H9 (cell line): ENCODE measurements around the gene ALG14. TPM values are rescaled to one million over a fixed set of nuclear protein-coding genes. Genes with fewer than 3 reads are reported as not detected.

Experiments used
- DNase-seq: peaks from one replicate; pipeline ENCODE4 v3.0.0-alpha.2; 2017
- H2AFZ ChIP-seq: one replicate; pipeline ENCODE4 v1.6.1; 2013; ENCODE audit warnings: mild to moderate bottlenecking, low read length, control low read depth, moderate library complexity
- H2AK5ac ChIP-seq: 2 replicates; pipeline ENCODE4 v1.6.1; 2013; ENCODE audit warnings: low read length, control low read depth, mixed read lengths; ENCODE audit not compliant: insufficient read length
- H2BK120ac ChIP-seq: one replicate; pipeline ENCODE4 v1.6.1; 2013; ENCODE audit warnings: low read depth, mild to moderate bottlenecking, low read length, control low read depth, inconsistent platforms; ENCODE audit not compliant: poor library complexity, severe bottlenecking
- H2BK12ac ChIP-seq: 2 replicates; pipeline ENCODE4 v1.6.1; 2013; ENCODE audit warnings: low read length, control low read depth, mixed read lengths, low read depth; ENCODE audit not compliant: insufficient read length
- H2BK15ac ChIP-seq: 2 replicates; pipeline ENCODE4 v1.6.1; 2013; ENCODE audit warnings: low read depth, low read length, control low read depth
- H2BK20ac ChIP-seq: one replicate; pipeline ENCODE4 v1.6.1; 2013; ENCODE audit warnings: low read depth, mild to moderate bottlenecking, low read length, control low read depth, inconsistent platforms; ENCODE audit not compliant: poor library complexity, severe bottlenecking
- H2BK5ac ChIP-seq: 2 replicates; pipeline ENCODE4 v1.6.1; 2013; ENCODE audit warnings: low read length, control low read depth, mixed read lengths; ENCODE audit not compliant: insufficient read length
- H3K14ac ChIP-seq: 2 replicates; pipeline ENCODE4 v1.6.1; 2013; ENCODE audit warnings: low read length, control low read depth; ENCODE audit not compliant: insufficient read depth
- H3K18ac ChIP-seq: 2 replicates; pipeline ENCODE4 v1.6.1; 2013; ENCODE audit warnings: low read depth, mild to moderate bottlenecking, mixed read lengths, low read length, control low read depth; ENCODE audit not compliant: insufficient read length
- H3K23ac ChIP-seq: 2 replicates; pipeline ENCODE4 v1.6.1; 2013; ENCODE audit warnings: low read length, control low read depth, mixed read lengths, low read depth; ENCODE audit not compliant: insufficient read length
- H3K23me2 ChIP-seq: 2 replicates; pipeline ENCODE4 v1.6.1; 2013; ENCODE audit warnings: low read depth, mild to moderate bottlenecking, mixed read lengths, low read length, control low read depth; ENCODE audit not compliant: insufficient read length, poor library complexity, severe bottlenecking
- H3K27ac ChIP-seq: 2 replicates; pipeline ENCODE4 v1.5.1; 2013; ENCODE audit warnings: low read length, control low read depth, mixed read lengths, low read depth; ENCODE audit not compliant: insufficient read length
- H3K27me3 ChIP-seq: 2 replicates; pipeline ENCODE4 v1.6.1; 2013; ENCODE audit warnings: low read length, control low read depth, inconsistent platforms; ENCODE audit not compliant: insufficient read depth
- H3K4ac ChIP-seq: 2 replicates; pipeline ENCODE4 v1.6.1; 2013; ENCODE audit warnings: low read depth, mild to moderate bottlenecking, control low read depth, inconsistent platforms, low read length, moderate library complexity
- H3K4me1 ChIP-seq: 2 replicates; pipeline ENCODE4 v1.6.1; 2013; ENCODE audit warnings: low read length, control low read depth, inconsistent platforms; ENCODE audit not compliant: insufficient read depth
- H3K4me2 ChIP-seq: 2 replicates; pipeline ENCODE4 v1.6.1; 2013; ENCODE audit warnings: low read length, control low read depth, mixed read lengths; ENCODE audit not compliant: insufficient read length, insufficient read depth
- H3K56ac ChIP-seq: 2 replicates; pipeline ENCODE4 v1.6.1; 2013; ENCODE audit warnings: low read depth, mild to moderate bottlenecking, mixed read lengths, low read length, control low read depth; ENCODE audit not compliant: insufficient read length
- H3K79me1 ChIP-seq: 2 replicates; pipeline ENCODE4 v1.6.1; 2013; ENCODE audit warnings: low read depth, mild to moderate bottlenecking, moderate library complexity, low read length, control low read depth, inconsistent platforms; ENCODE audit not compliant: insufficient read depth, poor library complexity, severe bottlenecking
- H3K79me2 ChIP-seq: 2 replicates; pipeline ENCODE4 v1.6.1; 2013; ENCODE audit warnings: low read length, control low read depth, inconsistent platforms; ENCODE audit not compliant: insufficient read depth
- H3K9ac ChIP-seq: 2 replicates; pipeline ENCODE4 v1.6.1; 2013; ENCODE audit warnings: low read length, control low read depth, mixed read lengths; ENCODE audit not compliant: insufficient read length; ENCODE audit errors: extremely low read depth
- H3K9me3 ChIP-seq: one replicate; pipeline ENCODE4 v1.6.1; 2013; ENCODE audit warnings: low read depth, low read length, inconsistent platforms; ENCODE audit not compliant: control insufficient read depth
- H3T11ph ChIP-seq: one replicate; pipeline ENCODE4 v1.6.1; 2013; ENCODE audit warnings: mild to moderate bottlenecking, low read length, control low read depth, inconsistent platforms
- H4K20me1 ChIP-seq: one replicate; pipeline ENCODE4 v1.6.1; 2013; ENCODE audit not compliant: control insufficient read depth, insufficient read length, insufficient read depth
- H4K5ac ChIP-seq: 2 replicates; pipeline ENCODE4 v1.6.1; 2013; ENCODE audit warnings: low read depth, mild to moderate bottlenecking, mixed read lengths, low read length, control low read depth; ENCODE audit not compliant: insufficient read length
- H4K8ac ChIP-seq: replicated peaks from 2 replicates; pipeline ENCODE4 v1.6.1; 2013; ENCODE audit warnings: low read length, control low read depth, mixed read lengths, low read depth; ENCODE audit not compliant: insufficient read length
- H4K91ac ChIP-seq: 2 replicates; pipeline ENCODE4 v1.6.1; 2013; ENCODE audit warnings: low read depth, mild to moderate bottlenecking, moderate library complexity, mixed read lengths, low read length, control low read depth; ENCODE audit not compliant: insufficient read length
- H3K27ac Mint-ChIP-seq, 3 experiments: 2 replicates in 2 of 3; 3 replicates in 1 of 3; pipeline ENCODE4 v1.8.0; 2020 to 2021; ENCODE audit warnings: mixed read lengths in 3 of 3, mild to moderate bottlenecking in 1 of 3, moderate library complexity in 1 of 3
- H3K27me3 Mint-ChIP-seq: 2 replicates; pipeline ENCODE4 v1.8.0; 2021; ENCODE audit warnings: low read depth, mild to moderate bottlenecking, moderate library complexity, mixed read lengths
- H3K36me3 Mint-ChIP-seq, 3 experiments: 2 replicates in 2 of 3; 3 replicates in 1 of 3; pipeline ENCODE4 v1.8.0; 2020 to 2021; ENCODE audit warnings: low read depth in 3 of 3, mixed read lengths in 3 of 3; ENCODE audit not compliant: insufficient read depth in 1 of 3
- H3K4me1 Mint-ChIP-seq, 2 experiments: 2 replicates each; pipeline ENCODE4 v1.8.0; 2020; ENCODE audit warnings: mixed read lengths in 2 of 2
- H3K4me3 Mint-ChIP-seq, 2 experiments: 2 replicates in 1 of 2; 3 replicates in 1 of 2; pipeline ENCODE4 v1.8.0; 2020 to 2021; ENCODE audit warnings: mild to moderate bottlenecking in 2 of 2, mixed read lengths in 2 of 2, moderate library complexity in 1 of 2
- H3K9me3 Mint-ChIP-seq, 2 experiments: 2 replicates in 1 of 2; 3 replicates in 1 of 2; pipeline ENCODE4 v1.8.0; 2020; ENCODE audit warnings: mild to moderate bottlenecking in 2 of 2, mixed read lengths in 2 of 2, moderate library complexity in 1 of 2
- WGBS: extraction: QIAGEN DNeasy Blood & Tissue Kit; methylation state at CpG from one replicate; pipeline ENCODE4 v1.1.7; 2013; ENCODE audit warnings: missing lambda C conversion rate, low lambda C conversion rate, mixed read lengths; ENCODE audit not compliant: insufficient read length; ENCODE audit errors: extremely low coverage; 5-methylcytosine and 5-hydroxymethylcytosine counted together
- total RNA-seq: library from RNA; stranded (reverse); gene quantifications from 2 replicates; pipeline ENCODE4 v1.2.1, GENCODE V29; 2021
- TF ChIP-seq, protein P1 (sequence below): fragments of 200-600 bp; sonication (generic); conservative IDR thresholded peaks from 3 replicates; pipeline ENCODE4 v1.8.0; 2021; ENCODE audit warnings: antibody characterized with exemption, mild to moderate bottlenecking

The ALG14 gene
- total RNA-seq, 1 experiment from 2014 or later, result 2.5 TPM

GRCh38 chr1:94999456-95000131 lies 73.2 kb downstream of the ALG14 start:
- Mint-ChIP-seq H3K9me3 (no peaks in the 10 kb centered on the region; a peak in 1 of 5 replicates), H3K27ac (no peak overlapping the region), H3K4me3 (no peak overlapping the region; a peak in 1 of 5 replicates), H3K27me3 (no peaks in the 10 kb centered on the region), H3K4me1 (peaks cover 15 to 29% of the 10 kb centered on the region in 2 experiments), H3K36me3 (no peaks in the 10 kb centered on the region)
- Histone ChIP-seq H2BK15ac (no peak overlapping the region), H4K20me1 (no peaks in the 10 kb centered on the region), H4K8ac (no peak overlapping the region), H3K4me2 (no peak overlapping the region), H2BK5ac (no peak overlapping the region), H3K14ac (no peak overlapping the region), H3K4ac (no peak overlapping the region), H3K79me1 (no peaks in the 10 kb centered on the region), H3K4me1 (no peaks in the 10 kb centered on the region), H3K79me2 (no peaks in the 10 kb centered on the region; the same call in 1 of the 2 replicates), H2AFZ (no peak overlapping the region), H3K27ac (no peak overlapping the region), H3K9me3 (no peaks in the 10 kb centered on the region), H3K18ac (no peak overlapping the region), H4K91ac (no peak overlapping the region), H3K27me3 (no peaks in the 10 kb centered on the region), H2BK20ac (no peak overlapping the region), H2BK120ac (no peak overlapping the region), H3K9ac (no peak overlapping the region), H3K23ac (no peak overlapping the region), H3K23me2 (no peaks in the 10 kb centered on the region), H2AK5ac (no peak overlapping the region), H2BK12ac (no peak overlapping the region), H3K56ac (no peak overlapping the region), H4K5ac (no peak overlapping the region), H3T11ph (no peak overlapping the region)
- TF ChIP-seq, protein P1, sequence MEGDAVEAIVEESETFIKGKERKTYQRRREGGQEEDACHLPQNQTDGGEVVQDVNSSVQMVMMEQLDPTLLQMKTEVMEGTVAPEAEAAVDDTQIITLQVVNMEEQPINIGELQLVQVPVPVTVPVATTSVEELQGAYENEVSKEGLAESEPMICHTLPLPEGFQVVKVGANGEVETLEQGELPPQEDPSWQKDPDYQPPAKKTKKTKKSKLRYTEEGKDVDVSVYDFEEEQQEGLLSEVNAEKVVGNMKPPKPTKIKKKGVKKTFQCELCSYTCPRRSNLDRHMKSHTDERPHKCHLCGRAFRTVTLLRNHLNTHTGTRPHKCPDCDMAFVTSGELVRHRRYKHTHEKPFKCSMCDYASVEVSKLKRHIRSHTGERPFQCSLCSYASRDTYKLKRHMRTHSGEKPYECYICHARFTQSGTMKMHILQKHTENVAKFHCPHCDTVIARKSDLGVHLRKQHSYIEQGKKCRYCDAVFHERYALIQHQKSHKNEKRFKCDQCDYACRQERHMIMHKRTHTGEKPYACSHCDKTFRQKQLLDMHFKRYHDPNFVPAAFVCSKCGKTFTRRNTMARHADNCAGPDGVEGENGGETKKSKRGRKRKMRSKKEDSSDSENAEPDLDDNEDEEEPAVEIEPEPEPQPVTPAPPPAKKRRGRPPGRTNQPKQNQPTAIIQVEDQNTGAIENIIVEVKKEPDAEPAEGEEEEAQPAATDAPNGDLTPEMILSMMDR, result no peak
- WGBS, result no CpG with 5 or more reads among the region's 4 CpGs
- DNase-seq, result no peak
